Endodermal cell (in vitro differentiated cells): ENCODE measurements around the gene GATA2. TPM values are rescaled to one million over a fixed set of nuclear protein-coding genes. Genes with fewer than 3 reads are reported as not detected.

Experiments
- DNase-seq: peaks from one replicate; pipeline ENCODE4 v3.0.0-alpha.2; 2017
- H3K27ac ChIP-seq: 2 replicates; pipeline ENCODE4 v1.5.1; 2013; ENCODE audit warnings: mild to moderate bottlenecking, low read depth, low read length, moderate library complexity
- H3K27me3 ChIP-seq: 2 replicates; pipeline ENCODE4 v1.6.1; 2013; ENCODE audit warnings: mild to moderate bottlenecking, low read length, moderate library complexity; ENCODE audit not compliant: insufficient read depth, control insufficient read depth, poor library complexity, severe bottlenecking
- H3K36me3 ChIP-seq: 2 replicates; pipeline ENCODE4 v1.7.0; 2013; ENCODE audit warnings: mild to moderate bottlenecking, low read length, moderate library complexity; ENCODE audit not compliant: control insufficient read depth, insufficient read depth
- H3K4me1 ChIP-seq: one replicate; pipeline ENCODE4 v1.7.0; 2013; ENCODE audit warnings: low read length; ENCODE audit not compliant: control insufficient read depth, insufficient read depth
- H3K4me3 ChIP-seq: 2 replicates; pipeline ENCODE4 v1.5.1; 2013; ENCODE audit warnings: mild to moderate bottlenecking, low read length, moderate library complexity
- H3K9ac ChIP-seq: 2 replicates; pipeline ENCODE4 v1.6.1; 2013; ENCODE audit warnings: mild to moderate bottlenecking, low read length, moderate library complexity; ENCODE audit not compliant: poor library complexity, severe bottlenecking; ENCODE audit errors: extremely low read depth
- H3K9me3 ChIP-seq: 2 replicates; pipeline ENCODE4 v1.6.1; 2013; ENCODE audit warnings: mild to moderate bottlenecking, low read length, moderate library complexity; ENCODE audit not compliant: control insufficient read depth
- H3K27ac Mint-ChIP-seq: 2 replicates; pipeline ENCODE4 v1.8.0; 2020; ENCODE audit warnings: mixed read lengths
- H3K27me3 Mint-ChIP-seq: 2 replicates; pipeline ENCODE4 v1.8.0; 2021; ENCODE audit warnings: mild to moderate bottlenecking, mixed read lengths; ENCODE audit not compliant: insufficient read depth
- H3K36me3 Mint-ChIP-seq: 2 replicates; pipeline ENCODE4 v1.8.0; 2020; ENCODE audit warnings: low read depth, mixed read lengths
- H3K4me1 Mint-ChIP-seq: 2 replicates; pipeline ENCODE4 v1.8.0; 2020; ENCODE audit warnings: mixed read lengths
- H3K4me3 Mint-ChIP-seq: 2 replicates; pipeline ENCODE4 v1.8.0; 2020; ENCODE audit warnings: mild to moderate bottlenecking, moderate library complexity, mixed read lengths
- H3K9me3 Mint-ChIP-seq: 2 replicates; pipeline ENCODE4 v1.8.0; 2020; ENCODE audit warnings: mild to moderate bottlenecking, mixed read lengths
- CTCF ChIP-seq: fragments of 200-600 bp; sonication (generic); conservative IDR thresholded peaks from 2 replicates; pipeline ENCODE4 v1.5.0; 2021; ENCODE audit warnings: antibody characterized with exemption, mild to moderate bottlenecking
- WGBS, 2 experiments: methylation state at CpG; one replicate each; pipeline versions ENCODE4 v1.1.5 to v1.1.7; 2013; ENCODE audit warnings: missing lambda C conversion rate in 2 of 2, mixed read lengths in 1 of 2; ENCODE audit not compliant: insufficient coverage in 1 of 2, insufficient read length in 1 of 2; 5-methylcytosine and 5-hydroxymethylcytosine counted together
- total RNA-seq, 2 donors: library from RNA; stranded (reverse); fragmentation: NEBNext Ultra II Directional in 1 of 2; extraction: Animal tissue kit (Norgen Biotek cat#: 25700) in 1 of 2; gene quantifications; 2 replicates in 1 of 2; 3 replicates in 1 of 2; pipeline ENCODE4 v1.2.1, GENCODE V29; 2021

GATA2 gene
- total RNA-seq, 2 donors from 2014 or later, result 1.2 to 1.6 TPM

DNA sequence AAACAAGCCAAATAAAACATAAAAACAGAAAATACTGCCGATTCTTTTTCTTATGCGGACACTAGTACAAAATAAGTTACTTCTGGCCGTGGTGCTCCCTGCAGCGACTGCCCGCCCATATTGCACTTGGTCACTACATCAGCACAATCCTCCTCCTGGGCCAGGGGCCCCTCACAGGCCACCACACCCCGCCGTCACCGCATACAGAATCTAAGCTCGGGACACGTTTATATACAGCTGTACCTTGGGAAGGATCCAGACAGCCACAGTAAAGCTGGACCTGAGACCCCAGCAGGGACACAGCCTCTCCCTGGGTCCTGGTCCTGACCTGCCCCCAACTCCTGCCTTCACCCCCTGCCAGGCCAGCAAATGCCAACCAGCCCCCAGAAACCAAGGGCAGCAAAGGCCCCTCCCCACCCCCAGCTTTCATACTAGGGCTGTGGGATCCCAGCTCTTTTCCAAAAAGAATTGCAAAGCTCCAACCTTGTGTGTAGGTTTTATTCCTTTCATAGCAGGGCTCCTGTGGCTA lies 13.4 kb downstream of the GATA2 start:
- peaks cover 30% of the 10 kb centered on the region for H3K4me1 Mint-ChIP-seq
- no peak overlapping the region for H3K27ac Mint-ChIP-seq
- H3K27me3 Mint-ChIP-seq, result peaks cover 100% of the 10 kb centered on the region
- no peak overlapping the region for H3K4me3 Mint-ChIP-seq
- H3K36me3 ChIP-seq, result no peaks in the 10 kb centered on the region
- TF ChIP-seq CTCF, result no peak
- WGBS, 2 experiments, result 84 to 89% methylated on average over 6 to 10 of the region's 10 CpGs
- peaks cover 14% of the 10 kb centered on the region for H3K4me1 ChIP-seq
- no peak overlapping the region for H3K4me3 ChIP-seq
- no peaks in the 10 kb centered on the region for H3K9me3 Mint-ChIP-seq
- H3K27me3 ChIP-seq, result peaks cover 100% of the 10 kb centered on the region
- no peaks in the 10 kb centered on the region for H3K9me3 ChIP-seq
- no peaks in the 10 kb centered on the region for H3K36me3 Mint-ChIP-seq
- H3K27ac ChIP-seq, result no peak overlapping the region
- no peak for DNase-seq
- no peak overlapping the region for H3K9ac ChIP-seq

GRCh38 chr3:128478576-128479506 lies 14.2 kb downstream of the GATA2 start:
- TF ChIP-seq CTCF, result no peak
- no peak overlapping the region for H3K27ac Mint-ChIP-seq
- no peak for DNase-seq
- Histone ChIP-seq H3K27me3 (peaks cover 100% of the 10 kb centered on the region), H3K36me3 (no peaks in the 10 kb centered on the region), H3K27ac (no peak overlapping the region), H3K4me3 (no peak overlapping the region), H3K9ac (no peak overlapping the region), H3K9me3 (no peaks in the 10 kb centered on the region), H3K4me1 (peaks cover 19% of the 10 kb centered on the region)
- no peaks in the 10 kb centered on the region for H3K36me3 Mint-ChIP-seq
- no peak overlapping the region for H3K4me3 Mint-ChIP-seq
- no peaks in the 10 kb centered on the region for H3K9me3 Mint-ChIP-seq
- H3K27me3 Mint-ChIP-seq, result peaks cover 100% of the 10 kb centered on the region
- 77 to 100% methylated on average over 3 to 11 of the region's 11 CpGs for WGBS, 2 experiments
- H3K4me1 Mint-ChIP-seq, result peaks cover 36% of the 10 kb centered on the region

- H3K9me3 Mint-ChIP-seq, result no peaks in the 10 kb centered on the region
- no peaks in the 10 kb centered on the region for H3K36me3 ChIP-seq
- peaks cover 18% of the 10 kb centered on the region for H3K4me1 Mint-ChIP-seq
- no peak overlapping the region for H3K4me3 ChIP-seq
- 84 to 86% methylated on average over 3 to 5 of the region's 5 CpGs for WGBS, 2 experiments
- no peak overlapping the region for H3K4me3 Mint-ChIP-seq
- peaks cover 100% of the 10 kb centered on the region for H3K27me3 Mint-ChIP-seq
- TF ChIP-seq CTCF, result no peak
- H3K27ac Mint-ChIP-seq, result no peak overlapping the region
- H3K9me3 ChIP-seq, result no peaks in the 10 kb centered on the region
- no peak overlapping the region for H3K27ac ChIP-seq
- H3K36me3 Mint-ChIP-seq, result no peaks in the 10 kb centered on the region
- peaks cover 6% of the 10 kb centered on the region for H3K4me1 ChIP-seq
- no peak overlapping the region for H3K9ac ChIP-seq
- DNase-seq, result no peak
- peaks cover 100% of the 10 kb centered on the region for H3K27me3 ChIP-seq
Observed at GRCh38 chr3:128476659-128477058, 16.3 kb downstream of the GATA2 start.
